NCI-H2227 (cell line): ENCODE measurements around the gene HES7.
"Not testable (repeated sequence)": the region's sequence is repeated elsewhere in the genome, so short reads cannot be mapped to it uniquely, and the experiment has no call there.

Source experiments
- DNase-seq: peaks from one replicate; lab custom pipeline; 2025; ENCODE audit not compliant: unreplicated experiment; lab: John Stamatoyannopoulos, UW

Gene HES7

GRCh38 chr17:8105957-8106398 lies 17.9 kb downstream of the HES7 start:
- DNase-seq: no peak

GRCh38 chr17:8104911-8105310 lies 19.0 kb downstream of the HES7 start:
- no peak for DNase-seq

- DNase-seq: no peak
These were observed 20.4 kb downstream of the HES7 start for GRCh38 chr17:8103549-8103948.

GRCh38 chr17:8101721-8102120 lies 22.2 kb downstream of the HES7 start:
- DNase-seq: no peak

GRCh38 chr17:8100763-8101162 lies 23.1 kb downstream of the HES7 start:
- no peak for DNase-seq

- DNase-seq: no peak
These were observed 23.8 kb downstream of the HES7 start for GRCh38 chr17:8100111-8100510.

GRCh38 chr17:8096541-8096940 lies 27.4 kb downstream of the HES7 start:
- no peak for DNase-seq

GRCh38 chr17:8095361-8095760 lies 28.5 kb downstream of the HES7 start:
- no peak for DNase-seq

- DNase-seq: no peak
These were observed 32.7 kb downstream of the HES7 start for GRCh38 chr17:8091033-8091687.

GRCh38 chr17:8089728-8090127 lies 34.2 kb downstream of the HES7 start:
- DNase-seq: no peak

- no peak for DNase-seq
These were observed 36.0 kb downstream of the HES7 start for GRCh38 chr17:8087952-8088230.

- DNase-seq: no peak
These were observed 36.6 kb downstream of the HES7 start, which contains the start of gene ALOX12B for GRCh38 chr17:8087075-8087951. Gene ALOX12B, minus strand, starts transcription at chr17:8087716. Its CDS starts 274 bp downstream, at chr17:8087442.

GRCh38 chr17:8084250-8084649 lies 39.7 kb downstream of the HES7 start:
- DNase-seq: no peak

GRCh38 chr17:8082292-8082691 lies 41.6 kb downstream of the HES7 start:
- no peak for DNase-seq

GRCh38 chr17:8081876-8082275 lies 42.0 kb downstream of the HES7 start:
- no peak for DNase-seq

GRCh38 chr17:8080799-8081219 lies 43.1 kb downstream of the HES7 start:
- no peak for DNase-seq

GRCh38 chr17:8080208-8080798 lies 43.6 kb downstream of the HES7 start:
- no peak for DNase-seq

GRCh38 chr17:8079291-8080207 lies 44.4 kb downstream of the HES7 start:
- peak; percentile 85 for DNase-seq

- DNase-seq: not testable (repeated sequence)
These were observed 46.0 kb downstream of the HES7 start for GRCh38 chr17:8077939-8078338.

- no peak for DNase-seq
These were observed 47.2 kb downstream of the HES7 start for GRCh38 chr17:8076502-8077266.
